Measurements from ENCODE around the gene RPN2.
"Not testable (repeated sequence)": the region's sequence is repeated elsewhere in the genome, so short reads cannot be mapped to it uniquely, and the experiment has no call there.

Gene RPN2

DNA sequence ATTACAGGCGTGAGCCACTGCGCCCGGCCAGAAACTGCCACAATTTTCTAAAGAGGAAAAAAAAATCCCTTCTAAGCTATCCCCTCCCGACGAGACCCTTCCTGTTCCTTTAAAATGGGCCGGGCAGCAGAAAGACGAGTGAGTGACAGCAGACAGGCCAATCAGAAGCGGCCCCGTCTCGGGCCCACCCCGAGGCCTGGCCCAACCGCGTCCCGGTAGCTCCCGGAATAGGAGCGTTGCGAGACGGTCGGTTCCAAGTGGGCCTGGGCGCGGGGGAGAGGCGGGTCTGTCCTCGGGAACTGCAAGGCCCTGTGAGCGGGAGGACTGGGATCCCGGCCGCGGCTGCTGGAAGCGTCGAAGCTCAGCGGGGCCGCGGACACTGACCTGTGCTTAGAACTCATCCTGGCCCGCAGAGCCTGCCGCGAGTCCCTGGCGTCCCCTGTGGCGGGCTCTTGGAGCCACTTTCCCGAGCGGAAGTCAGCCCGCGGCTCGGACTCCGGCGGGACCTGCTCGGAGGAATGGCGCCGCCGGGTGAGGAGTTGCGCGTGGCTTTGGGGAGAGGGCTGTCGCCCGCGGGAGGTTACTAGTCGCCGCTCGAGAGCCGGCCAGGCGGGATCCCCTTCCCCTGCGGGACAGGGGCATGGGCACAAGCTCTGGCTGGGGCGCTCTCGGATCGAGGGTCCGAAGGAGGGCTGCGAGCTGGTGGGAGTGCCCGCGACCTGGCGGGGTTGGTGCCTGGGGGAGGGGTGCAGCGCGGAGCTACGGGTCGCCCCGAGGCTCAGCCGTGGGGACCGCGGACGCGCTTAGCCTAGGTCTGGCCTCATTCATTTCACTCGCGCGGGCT lies at the start of gene RPN2, which contains the start of gene MROH8:
RPN2 (plus strand) TSS at position 492 of the 844 bp plus-strand sequence; CDS start at position 519, 27 bp downstream.
MROH8 (minus strand) TSS at position 710 of the 844 bp plus-strand sequence.
- peak; percentile 99 for DNase-seq

GRCh38 chr20:37131486-37131885 lies 47.6 kb upstream of the RPN2 start:
- DNase-seq: no peak

DNA sequence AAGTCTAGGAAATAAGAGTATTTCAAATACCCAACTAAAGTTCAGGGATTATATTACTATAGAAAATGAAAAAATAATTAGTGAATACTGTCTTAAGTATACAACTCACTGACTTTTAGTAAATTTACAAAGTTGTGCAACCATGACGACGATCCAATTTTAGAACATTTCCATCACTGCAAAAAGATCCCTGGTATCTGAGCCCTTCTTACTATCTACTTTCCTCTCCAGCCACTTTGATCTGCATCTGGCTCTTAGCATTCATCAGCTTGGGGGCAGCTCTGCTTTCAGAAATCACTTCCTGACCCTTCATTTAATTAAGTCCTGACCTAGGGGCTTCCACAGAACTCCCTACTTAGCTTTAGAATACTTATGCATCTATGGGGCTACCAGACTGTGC lies 45.2 kb upstream of the RPN2 start:
- DNase-seq: no peak

DNA sequence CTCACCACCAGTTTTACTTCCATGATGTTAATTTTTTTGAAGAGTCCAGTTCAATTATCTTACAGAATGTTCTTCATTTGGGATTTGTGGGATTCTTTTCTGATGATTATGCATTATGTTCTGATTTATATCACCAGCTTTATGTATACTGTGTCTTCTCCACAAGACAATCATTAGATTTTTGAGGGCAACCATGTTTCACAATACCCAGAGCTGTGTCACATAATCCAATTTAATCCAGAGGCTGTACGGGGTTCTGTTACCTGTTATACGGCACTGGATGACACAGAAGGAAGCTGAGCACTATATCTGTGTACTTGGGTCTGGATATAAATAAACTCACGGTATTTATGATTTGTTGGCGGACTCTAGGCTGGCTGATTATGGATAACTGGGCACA lies 41.6 kb upstream of the RPN2 start:
- no peak for DNase-seq

DNA sequence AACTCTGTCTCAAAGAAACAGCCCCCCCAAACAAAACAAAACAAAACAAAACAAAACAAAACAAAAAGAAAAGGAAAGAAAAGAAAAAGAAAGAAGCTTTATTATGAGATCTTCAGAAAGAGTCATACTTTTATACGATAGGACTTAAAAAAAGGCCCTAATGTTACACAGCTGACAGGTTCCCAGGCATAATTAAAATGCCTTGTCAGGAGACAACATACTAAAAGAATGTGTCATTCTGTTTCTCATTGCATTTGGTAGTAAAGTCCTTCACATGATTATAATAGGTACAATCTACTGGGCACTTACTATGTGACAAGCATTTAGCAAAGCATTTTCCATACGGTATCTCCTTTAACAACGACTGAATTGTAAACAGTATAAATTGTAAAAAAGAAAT lies 36.4 kb upstream of the RPN2 start:
- no peak for DNase-seq

DNA sequence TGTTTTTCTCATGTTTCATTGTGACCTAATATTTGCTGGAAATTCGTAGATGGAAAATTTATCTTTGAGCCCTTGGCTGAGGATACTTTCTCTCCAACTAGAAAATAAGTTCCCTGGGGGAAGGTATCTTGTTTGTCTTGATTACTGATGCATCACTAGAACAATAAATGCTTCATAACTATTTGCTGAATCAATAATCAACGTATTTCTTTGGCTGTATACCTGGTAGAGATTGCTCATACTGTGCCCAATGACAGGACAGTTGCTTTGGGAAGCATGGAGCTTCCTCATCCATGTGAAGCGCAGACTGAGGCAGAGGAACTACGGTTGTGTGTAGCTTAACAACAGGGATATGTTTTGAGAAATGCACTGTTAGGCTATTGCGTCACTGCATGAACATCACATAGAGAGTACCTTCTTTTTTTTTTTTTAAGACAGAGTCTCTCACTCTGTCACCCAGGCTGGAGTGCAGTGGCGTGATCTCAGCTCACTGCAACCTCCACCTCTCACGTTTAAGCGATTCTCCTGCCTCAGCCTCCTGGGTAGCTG lies 34.2 kb upstream of the RPN2 start:
- no peak for DNase-seq

GRCh38 chr20:37147250-37147649 lies 31.9 kb upstream of the RPN2 start:
- no peak for DNase-seq

GRCh38 chr20:37150864-37151263 lies 28.3 kb upstream of the RPN2 start:
- not testable (repeated sequence) for DNase-seq

DNA sequence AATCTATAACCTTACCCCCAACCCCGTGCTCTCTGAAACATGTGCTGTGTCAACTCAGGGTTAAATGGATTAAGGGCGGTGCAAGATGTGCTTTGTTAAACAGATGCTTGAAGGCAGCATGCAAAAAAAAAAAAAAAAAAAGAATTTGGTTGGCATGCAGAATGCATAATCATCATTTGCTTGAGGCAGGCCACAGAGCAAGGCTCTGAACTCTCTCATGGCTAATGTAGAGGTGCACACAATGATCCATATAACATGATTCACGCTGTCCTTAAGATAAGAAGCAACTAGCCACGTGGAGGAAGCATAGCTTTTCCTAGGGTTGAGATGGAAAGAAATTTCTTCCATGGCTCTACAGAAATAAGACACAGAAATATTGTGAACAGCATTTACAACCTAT lies 27.6 kb upstream of the RPN2 start:
- no peak for DNase-seq

DNA sequence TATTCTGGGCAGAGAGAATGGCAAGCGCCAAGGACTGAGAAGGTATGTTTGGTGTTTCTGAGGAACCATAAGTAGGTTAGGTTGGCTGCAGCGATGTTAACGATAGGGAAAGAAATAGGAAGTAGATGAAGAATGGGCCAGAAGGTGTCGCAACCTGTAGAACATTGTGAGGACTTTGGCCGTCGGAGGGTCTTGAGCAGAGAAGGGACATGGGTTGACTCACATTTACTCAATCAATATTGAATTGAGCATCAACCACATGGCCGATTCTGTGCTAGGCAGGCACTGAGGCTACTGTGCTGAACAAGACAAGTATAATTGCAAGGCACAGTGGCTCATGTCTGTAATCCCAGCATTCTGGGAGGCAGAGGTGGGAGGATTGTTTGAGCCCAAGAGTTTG lies 26.8 kb upstream of the RPN2 start:
- DNase-seq: no peak

- DNase-seq: no peak
Measured at GRCh38 chr20:37154684-37155298, 24.3 kb upstream of the RPN2 start.

- DNase-seq: no peak
Measured at GRCh38 chr20:37155987-37156386, 23.1 kb upstream of the RPN2 start.

GRCh38 chr20:37158248-37158647 lies 20.9 kb upstream of the RPN2 start:
- DNase-seq: no peak

GRCh38 chr20:37160683-37161082 lies 18.4 kb upstream of the RPN2 start:
- DNase-seq: no peak

DNA sequence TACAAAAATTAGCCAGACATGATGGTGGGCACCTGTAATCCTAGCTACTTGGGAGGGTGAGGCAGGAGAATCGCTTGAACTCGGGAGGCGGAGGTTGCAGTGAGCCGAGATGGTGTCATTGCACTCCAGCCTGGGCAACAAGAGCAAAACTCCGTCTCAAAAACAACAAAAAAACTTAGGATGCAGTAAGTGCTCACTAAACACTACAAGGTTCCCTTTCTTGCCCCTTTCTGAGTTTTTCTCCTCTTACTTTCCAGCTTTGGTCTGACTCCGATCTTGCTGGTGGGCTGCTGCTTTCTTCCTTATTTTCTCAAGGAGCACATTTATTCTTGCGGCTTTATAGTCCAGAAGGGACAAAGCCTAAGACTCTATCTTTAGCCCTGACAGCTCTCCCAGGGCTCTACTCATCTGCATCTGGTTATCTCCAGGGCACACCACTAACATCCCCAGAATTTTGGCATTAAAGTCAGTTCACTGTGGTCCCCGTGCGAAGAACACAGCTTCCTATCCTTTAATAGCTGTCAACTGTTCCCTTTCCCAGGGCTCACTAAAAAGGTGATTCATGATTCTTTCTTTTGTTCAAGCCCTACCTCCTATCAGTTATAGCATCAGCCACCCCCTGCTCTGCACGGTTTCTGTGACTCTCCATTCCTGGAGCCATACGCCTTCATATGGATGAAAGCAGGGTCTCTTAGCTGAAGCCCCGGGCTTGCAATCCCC lies 17.1 kb upstream of the RPN2 start:
- DNase-seq: no peak

DNA sequence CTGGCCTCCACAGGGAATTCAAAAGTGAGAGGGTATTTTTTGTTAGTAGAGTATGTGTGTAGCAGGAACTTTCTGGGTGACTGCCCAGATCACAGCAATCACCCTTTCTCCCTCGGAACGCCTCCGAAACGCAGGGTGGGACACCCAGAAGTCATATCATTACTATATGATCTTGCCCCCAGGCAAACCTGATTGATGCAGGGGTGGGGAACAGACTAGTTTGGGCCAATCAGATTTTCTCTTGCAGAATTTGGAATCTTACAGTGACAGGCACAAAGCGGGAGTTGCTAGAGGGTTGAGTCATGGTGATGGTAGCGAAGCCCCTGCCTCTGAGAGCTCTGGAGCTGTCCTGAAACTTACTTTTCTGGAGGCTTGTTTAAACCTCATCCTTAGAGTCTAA lies 16.5 kb upstream of the RPN2 start:
- no peak for DNase-seq

- DNase-seq: no peak
Measured at GRCh38 chr20:37163832-37164554, 15.1 kb upstream of the RPN2 start.

GRCh38 chr20:37165031-37165430 lies 14.1 kb upstream of the RPN2 start:
- no peak for DNase-seq

DNA sequence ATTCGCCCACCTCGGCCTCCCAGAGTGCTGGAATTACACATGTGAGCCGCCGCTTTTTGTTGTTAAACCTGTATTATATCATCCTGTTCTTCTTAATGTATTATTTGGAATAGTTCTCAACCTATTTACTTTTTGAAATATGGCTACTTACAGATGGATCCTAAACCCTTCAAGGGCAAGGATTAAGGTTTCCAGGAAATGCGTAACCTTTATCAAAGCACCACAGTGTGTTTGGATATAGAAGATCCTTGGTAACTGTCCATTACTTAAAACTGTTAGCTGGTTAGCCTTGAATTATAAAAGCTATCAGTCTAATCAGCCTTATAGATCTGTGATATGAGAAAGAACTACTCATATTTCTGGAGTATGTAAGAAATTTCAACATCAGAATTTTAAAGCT lies 12.3 kb upstream of the RPN2 start:
- no peak for DNase-seq

- no peak for DNase-seq
Measured at GRCh38 chr20:37172836-37173235, 6.3 kb upstream of the RPN2 start.

GRCh38 chr20:37179683-37180524 lies 774 bp downstream of the RPN2 start:
- no peak for DNase-seq

- no peak for DNase-seq
Measured at GRCh38 chr20:37185686-37186085, 6.6 kb downstream of the RPN2 start.

All from femur (tissue), 1 donor.